MM.1S (cell line): ENCODE measurements around the gene PGRMC1.

ENCODE experiments used
- CTCF ChIP-seq: fragments of 300-600 bp; sonication (generic); IDR thresholded peaks from 2 replicates; pipeline ENCODE4 v1.5.1; 2016; ENCODE audit warnings: antibody characterized with exemption, low read length, mixed read lengths
- EZH2 ChIP-seq: fragments of 300-600 bp; sonication (generic); optimal IDR thresholded peaks from 2 replicates; pipeline ENCODE3; 2017; ENCODE audit warnings: low read depth, mild to moderate bottlenecking, antibody characterized with exemption, low read length, mixed read lengths

- no peak for TF ChIP-seq CTCF
- no peak for TF ChIP-seq EZH2
Measured at GRCh38 chrX:119252716-119253115, 16.6 kb downstream of the PGRMC1 start.
